T-helper 2 cell (primary cell): ENCODE measurements around the gene CAMK2D.

Source experiments
- DNase-seq, 5 experiments: peaks; one replicate each; pipeline versions ENCODE4 v3.0.0 to v3.0.0-alpha.2; 2012 to 2022

The CAMK2D gene

DNA sequence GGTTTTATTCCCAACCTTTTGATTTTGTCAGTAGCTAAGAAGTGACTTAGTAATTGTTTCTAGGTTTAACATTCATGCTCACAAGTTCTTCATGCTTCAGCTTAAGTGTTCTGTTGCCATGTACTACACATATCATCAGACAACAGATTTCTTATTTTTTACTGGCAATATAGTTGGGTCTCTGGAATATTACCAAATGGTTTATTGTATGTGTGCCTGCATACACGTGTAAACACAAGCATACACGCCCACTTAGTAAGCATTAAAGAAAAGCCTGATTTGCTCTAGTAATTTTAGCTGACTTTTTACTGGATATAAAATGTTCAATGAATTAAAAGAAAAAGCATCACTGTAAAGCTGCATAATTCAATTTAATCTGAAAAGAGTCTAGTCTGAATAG is 199.8 kb downstream of the CAMK2D start:
- no peak for DNase-seq

DNA sequence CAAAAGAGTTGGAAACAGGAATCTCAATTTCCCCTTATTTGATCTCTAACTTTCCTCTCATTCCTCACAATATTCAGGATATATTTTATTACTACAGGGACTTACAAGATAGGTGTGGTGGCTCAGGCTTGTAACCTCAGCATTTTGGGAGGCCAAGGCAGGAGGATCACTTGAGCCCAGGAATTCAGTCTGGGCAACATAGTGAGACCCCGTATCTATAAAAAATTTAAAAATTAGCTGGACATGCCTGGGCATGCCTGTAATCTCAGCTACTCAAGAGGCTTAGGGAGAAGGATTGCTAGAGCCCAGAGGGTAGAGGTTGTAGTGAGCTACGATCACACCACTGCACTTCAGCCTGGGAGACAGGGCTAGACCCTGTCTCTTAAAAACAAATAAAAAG is 200.4 kb downstream of the CAMK2D start:
- DNase-seq, result no peak

DNA sequence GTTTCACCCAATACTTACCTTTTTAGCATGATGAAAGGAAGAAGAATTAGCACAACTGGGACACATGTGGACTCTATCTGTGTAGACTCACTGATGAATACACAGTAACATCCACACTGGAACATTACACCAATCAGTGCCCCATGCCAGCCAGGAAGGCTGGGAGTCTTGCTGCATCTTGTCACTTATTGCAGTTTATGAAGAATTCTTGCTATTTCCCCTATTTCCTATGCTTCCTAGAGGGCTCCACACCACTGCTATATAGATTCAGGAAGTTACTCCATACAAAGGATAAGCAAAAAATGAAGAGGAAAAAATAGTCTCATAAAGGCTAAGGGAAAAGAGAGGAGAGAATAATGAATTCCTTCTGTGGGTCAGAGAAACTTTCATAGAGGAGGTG is 201.0 kb downstream of the CAMK2D start:
- no peak for DNase-seq

DNA sequence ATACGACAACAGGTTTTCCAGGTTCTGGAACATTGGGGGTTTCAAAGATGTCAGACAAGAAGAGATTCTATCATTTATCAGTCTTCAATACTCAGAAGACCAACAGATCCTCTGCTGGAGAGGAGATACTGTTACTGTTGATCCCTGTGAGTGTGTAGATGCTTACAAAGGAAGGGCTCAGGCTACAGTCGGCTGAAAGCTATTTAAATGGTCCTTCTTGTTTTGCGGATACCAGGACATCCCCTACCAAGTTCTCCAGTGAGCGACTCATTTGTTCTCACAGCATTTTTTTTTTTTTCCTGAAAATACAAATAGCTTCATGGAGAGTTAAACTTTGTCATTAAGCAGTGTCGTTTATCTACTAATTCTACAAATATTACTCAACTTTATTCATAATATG is 201.6 kb downstream of the CAMK2D start:
- DNase-seq, result no peak

DNA sequence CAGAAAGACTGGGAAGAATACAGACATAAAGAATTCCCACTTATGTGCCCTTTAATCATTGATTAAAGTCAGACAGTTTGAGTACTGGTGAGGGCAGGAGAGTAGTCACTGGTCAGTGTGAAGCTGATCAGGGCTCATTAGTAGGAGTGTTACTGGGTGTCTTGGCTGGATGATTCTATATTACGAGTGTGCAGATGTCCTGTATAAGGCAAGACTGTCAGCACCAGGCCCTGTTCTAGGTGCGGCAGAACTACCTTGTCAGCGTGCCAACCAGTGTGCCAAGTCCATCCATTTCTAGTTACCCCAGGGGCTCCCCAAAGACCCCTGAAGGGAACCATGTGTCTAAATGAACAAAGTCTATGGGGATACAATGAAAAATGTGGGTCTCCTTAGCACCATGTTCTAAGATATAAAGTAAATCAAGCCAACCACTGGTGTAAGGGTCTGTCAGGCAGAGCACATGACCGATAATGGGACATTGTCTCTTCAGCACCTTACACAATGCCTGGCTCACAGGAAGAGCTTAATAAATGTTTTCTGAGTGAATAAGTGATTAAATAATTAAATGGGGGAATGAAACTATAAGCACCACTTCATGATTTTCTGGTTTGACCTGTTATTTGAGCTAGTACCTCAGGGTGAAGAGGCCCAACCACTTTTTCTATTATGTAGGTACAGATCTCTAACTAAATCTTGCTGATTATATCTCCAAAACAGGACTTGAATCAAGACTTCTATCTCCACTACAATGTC is 205.0 kb downstream of the CAMK2D start:
- no peak for DNase-seq

DNA sequence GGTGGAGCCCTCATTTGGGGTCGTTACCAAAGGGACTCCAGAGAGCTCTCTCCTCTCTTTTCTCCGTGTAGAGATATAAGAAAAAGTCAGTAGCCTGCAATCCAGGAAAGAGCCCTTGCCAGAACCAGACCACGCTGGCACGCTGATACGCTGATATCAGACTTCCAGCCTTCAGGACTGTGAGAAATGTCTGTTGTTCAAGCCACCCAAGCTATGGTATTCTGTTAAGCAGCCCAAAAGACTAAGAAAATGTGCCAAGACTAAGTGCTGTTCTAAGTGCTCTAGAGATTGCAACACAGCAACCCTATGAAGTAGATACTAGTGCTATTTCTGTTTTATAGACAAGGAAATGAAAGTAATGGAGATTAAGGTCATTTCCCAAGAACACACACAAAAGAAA is 205.7 kb downstream of the CAMK2D start:
- no peak for DNase-seq

DNA sequence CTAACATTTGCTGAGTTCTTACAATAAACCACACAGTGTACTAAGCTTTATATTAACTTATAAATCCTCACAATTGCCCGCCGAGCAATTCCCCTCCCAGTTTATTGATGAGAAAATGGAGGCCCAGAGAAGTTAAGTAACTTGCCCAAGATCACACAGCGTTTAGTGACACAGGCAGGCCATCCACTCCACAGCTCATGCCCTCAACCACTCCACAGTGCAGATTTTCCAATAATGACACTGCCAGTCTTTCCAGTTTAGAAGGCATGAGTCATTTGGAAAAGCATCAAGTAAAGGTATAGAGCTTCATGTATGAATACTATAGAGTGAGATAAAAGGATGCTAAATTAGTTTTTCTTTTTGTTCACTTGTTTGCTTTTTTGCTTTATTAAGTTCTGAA is 208.5 kb downstream of the CAMK2D start:
- DNase-seq, result no peak

DNA sequence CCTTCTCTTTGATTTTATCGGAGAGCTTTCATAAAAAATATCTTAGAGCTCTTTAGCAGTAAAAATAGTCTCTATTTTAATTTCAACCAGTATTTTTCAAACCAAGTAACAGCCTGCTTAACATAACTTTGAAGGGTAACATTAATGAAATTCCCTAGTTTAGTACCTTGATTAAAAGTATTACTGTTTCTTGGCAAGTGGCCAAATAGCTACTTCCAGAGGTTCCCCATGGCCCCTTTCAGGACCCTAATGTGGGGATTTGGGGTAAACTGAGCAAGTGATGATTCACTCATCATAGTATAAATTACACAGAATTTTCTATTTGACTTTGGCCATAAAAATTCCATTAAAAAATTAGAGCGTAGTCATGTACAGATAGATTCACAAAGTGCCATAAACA is 211.0 kb downstream of the CAMK2D start:
- no peak for DNase-seq

DNA sequence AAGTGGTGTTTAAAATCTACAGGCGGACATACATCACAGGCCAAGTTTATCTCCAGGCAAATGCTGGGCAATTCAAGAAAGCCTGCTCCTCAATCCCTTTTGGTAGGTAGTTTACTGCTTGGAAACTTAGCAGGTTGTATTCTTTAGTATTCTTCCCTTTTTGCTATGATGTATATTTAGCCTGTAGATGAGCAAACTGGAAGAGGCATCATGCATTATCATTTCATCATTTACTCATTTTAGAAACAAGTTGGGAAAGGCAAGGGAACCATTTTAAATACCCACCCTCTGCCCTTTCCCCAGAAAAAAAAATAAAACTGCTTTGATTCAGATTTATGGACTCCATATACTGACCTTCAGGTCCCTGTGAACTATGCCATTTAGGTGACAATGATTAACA is 213.2 kb downstream of the CAMK2D start:
- no peak for DNase-seq

DNA sequence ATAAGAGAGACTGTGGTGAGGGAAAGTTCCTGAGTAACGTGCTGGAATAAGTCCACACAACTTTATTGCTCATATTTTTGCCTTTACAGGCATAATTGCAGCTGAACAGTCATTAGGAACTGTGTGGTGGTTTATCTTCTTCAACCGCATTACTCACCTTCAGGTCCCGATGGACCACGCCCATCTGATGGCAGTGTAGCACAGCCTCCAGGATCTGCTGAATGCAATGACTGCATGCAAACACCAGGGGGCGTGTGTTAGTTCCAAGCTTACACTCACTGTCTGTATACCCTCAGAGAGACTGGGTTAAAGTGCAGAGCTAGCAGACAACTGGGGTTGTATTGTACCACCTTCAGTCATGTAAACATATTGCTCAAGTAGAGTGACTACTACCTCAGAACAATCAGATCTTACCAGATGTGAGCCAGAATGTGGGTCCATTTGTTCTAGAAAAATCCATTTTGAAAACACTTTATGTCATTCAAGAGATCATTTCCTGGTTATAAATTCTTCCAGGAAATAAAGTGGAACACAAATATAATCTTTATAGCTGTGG is 214.0 kb downstream of the CAMK2D start:
- DNase-seq, result peak; percentile 47 to 98 (median 79)

DNA sequence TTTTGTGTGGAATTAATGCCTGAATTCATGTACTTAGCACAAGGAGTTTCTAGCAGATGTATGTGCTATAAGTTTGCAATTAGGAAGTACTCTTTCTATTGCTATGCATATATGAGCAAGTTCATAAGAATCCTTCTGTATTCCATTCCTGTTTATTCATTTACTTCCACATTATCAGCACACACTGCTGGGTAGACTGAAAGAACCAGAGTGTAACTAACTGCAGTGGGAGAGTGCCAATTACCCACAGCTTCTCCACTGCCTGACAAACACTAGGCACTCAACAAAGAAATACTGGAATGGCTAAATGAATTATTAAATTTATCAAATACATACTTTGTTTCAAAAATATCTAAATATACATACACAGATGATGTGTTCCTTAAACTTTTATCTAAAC is 219.6 kb downstream of the CAMK2D start:
- no peak for DNase-seq

DNA sequence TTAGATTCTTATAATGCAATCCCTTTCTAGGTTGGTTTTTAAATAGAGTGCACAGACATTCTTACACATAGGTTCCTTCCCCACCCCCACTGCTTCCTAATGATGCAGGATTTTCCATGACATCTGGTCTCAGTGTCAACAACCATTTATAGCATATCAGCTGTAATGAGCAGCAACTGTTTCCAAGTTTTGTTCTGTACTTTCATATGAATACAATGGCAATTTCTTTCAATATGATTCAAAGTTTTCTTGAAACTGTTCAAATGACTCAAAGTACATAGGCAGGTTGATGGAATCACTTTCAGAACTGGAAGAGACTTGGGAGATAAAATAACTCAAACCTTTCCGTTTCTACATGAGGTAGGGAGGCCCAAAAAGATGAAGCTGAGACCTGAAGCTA is 220.7 kb downstream of the CAMK2D start:
- peak in 2 of 5 experiments; percentile 22 to 42 for DNase-seq

DNA sequence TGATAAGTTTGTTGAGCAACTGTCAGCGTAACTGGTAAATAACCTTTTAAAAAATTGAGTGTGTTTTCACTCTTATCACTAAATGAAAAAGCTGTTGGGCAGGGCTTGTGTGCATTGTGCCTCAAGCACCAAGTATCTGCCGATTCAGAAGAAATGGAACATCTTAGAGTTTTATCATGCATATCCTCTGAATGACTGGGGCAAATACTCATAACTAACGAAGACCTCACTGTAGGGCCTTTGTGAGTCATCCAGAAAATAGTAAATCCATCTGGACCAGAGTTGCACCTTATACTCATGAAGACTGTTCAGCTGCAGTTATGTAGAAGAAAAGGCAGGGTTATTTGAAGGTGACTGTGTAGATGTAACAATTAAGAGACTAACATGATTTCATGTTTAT is 222.1 kb downstream of the CAMK2D start:
- DNase-seq, result peak in 1 of 5 experiments; percentile 83

DNA sequence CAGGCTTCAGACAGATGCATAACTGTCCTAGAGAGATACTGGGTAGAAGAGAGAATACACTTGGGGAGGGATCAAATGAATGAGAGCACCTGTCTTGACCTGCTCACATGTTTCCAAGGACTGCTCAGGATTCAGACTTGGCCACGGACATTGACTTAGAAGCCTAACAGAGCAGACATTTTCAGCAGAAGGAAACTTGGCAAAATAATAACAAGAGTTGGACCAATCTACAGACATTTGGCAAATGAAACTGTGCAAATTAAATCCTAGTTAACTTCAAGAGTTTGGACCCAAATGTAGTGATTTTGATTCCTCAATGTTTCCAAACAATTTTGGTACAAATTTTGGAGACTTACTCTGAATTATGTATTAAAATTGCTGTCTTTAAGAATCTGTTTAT is 223.9 kb downstream of the CAMK2D start:
- no peak for DNase-seq

DNA sequence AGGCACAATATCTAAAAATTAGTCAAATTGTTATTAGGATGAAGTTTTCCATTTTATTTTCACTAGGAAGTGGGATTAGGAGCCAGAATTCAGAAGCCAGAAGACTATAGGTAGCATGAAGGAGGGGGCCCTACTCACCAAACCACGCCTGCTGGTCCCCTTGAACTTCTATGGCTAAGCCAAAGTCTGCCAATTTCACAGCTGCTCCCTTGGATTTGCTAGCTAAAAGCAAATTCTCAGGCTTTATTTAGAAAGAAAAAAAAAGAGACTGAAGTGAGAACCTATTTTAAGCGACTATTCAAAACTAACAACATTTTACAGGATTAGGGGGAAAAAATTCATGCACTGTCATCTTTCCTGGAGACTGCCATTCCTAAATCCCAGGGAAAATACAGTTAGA is 224.3 kb downstream of the CAMK2D start:
- no peak for DNase-seq

DNA sequence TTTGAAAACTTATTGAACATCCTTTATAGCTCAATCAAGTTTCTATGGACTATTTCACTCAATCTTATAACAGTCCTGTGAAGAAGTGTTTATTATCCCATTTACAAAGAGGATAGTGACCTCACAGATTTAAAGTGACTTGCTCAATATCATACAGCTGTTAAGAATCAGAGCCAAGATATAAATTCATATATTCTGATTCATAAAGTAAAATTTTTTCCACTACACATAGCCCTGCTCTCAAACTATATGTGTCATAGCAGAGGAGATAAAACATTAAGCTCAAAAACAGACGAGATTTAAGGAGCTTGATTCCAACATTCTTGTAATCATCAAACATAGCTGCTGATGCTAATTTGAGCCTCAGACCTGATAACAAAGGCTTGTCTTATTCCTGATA is 226.8 kb downstream of the CAMK2D start:
- no peak for DNase-seq

DNA sequence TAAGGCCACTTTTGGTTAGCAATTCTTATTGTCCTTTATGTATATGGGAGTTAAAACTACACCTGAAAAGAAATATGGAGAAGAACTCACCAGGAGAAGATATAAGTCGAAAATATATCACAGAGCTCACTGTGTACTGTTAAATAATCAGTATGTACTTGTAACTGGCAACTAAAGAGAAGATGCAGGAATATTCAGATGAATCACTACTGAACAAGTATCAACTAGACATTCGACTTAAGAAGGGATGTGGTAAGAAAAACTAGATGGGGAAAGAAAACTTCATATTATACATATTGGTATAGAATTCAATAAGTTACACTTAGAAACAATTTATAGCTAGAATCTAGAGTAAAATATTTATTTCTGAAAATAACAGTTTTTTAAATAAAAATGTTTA is 230.0 kb downstream of the CAMK2D start:
- no peak for DNase-seq

DNA sequence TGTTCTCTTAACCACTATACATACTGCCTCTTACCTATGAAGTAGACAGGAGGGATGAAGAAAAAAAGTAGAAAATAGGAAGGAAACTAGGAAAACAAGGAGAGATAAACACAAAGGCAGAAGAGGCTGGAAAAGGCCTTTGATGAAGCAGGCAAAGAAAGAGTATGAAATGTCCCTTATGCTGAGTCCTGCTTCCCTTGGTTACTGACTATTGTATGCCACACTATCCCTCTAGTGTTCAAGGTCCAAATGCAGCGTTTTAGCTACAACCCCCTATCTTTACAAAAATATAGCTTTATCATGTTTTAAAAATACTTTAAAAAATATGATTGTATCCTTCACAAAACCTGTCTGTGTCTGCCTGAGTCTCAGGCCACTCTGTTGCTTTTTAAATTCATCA is 233.1 kb downstream of the CAMK2D start:
- DNase-seq, result no peak

DNA sequence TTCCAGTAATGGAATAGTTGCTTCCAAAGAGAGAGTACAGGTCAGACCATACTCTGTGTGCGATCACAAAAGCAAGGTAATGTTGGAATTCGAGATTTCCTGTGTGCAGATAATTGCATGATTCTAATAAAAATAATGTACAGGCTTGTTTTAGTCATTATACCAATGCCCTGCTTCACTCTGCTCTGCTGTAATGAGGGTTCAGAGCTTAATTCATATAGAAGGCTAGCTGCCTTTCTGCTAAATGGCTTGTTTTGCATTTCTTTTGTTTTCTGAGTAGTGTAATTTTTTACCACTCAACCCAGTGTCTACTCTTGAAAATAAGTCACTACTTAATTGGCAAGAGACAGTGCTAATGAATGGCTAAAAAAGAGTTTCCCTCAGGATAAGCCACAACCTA is 236.0 kb downstream of the CAMK2D start:
- DNase-seq, result no peak

DNA sequence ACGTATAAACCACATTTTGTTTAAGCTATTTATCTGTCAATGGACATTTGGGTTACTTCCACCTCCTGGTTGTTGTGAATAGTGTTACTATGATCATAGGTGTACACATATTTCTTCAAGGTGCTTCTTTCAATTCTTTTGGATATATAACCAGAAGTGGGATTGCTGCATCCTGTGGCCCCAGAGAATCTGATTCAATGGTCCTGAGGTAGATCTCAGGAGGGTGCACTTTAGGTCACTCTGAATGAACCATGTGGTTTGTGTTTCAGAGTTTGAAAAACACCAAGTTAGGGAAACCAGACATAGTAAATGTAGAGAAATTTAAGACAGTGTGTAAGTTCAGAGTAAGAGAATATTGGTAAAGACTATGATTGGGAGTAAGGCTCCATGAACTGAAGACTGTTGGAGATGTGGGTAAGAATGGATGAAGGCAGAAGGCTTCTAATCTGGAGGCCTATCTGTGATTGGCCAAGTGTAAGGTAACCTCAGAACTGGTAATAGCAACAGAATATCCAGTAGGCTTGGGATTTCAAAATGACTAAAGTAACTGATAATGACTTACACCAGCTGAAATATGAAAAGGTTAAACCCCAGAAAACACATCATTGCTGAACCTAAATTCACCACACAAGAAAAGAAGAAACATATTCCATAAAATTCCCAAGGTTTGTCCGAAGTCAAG is 236.9 kb downstream of the CAMK2D start:
- DNase-seq, result no peak

DNA sequence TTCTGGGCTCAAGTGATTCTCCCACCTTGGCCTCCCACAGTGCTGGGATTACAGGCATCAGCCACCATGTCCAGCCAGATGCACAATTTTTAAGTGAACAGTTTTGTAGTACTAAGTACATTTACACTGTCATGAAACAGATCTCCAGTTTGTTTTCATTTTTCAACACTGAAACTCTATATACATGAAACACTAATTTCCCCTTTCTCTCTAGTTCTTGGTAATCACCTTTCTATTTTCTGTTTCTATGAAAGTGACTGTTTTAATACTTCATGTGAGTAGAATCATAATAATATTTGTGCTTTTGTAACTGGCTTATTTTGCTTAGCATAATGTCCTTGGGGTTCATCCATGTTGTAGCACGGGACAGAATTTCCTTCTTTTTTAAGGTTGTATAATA is 237.4 kb downstream of the CAMK2D start:
- peak in 1 of 5 experiments; percentile 19 for DNase-seq

DNA sequence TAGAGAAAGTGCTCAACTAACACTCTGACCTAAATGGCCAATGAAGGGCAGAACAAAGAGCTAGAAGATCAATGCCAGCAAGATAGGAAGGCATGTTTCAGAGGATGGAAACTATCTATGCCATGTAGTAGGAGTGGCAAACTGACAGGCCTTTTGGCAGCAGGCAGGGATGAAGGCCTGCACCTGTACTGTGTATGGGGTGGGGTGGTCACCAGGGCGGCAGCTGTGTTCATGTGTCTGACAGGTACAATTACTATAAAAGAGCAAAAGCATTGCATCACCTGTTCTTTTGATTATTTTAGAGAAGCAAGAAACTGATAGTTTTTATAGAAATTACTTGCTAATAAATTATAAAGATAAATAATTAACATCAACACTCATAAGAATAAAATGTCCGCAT is 239.1 kb downstream of the CAMK2D start:
- DNase-seq, result no peak

DNA sequence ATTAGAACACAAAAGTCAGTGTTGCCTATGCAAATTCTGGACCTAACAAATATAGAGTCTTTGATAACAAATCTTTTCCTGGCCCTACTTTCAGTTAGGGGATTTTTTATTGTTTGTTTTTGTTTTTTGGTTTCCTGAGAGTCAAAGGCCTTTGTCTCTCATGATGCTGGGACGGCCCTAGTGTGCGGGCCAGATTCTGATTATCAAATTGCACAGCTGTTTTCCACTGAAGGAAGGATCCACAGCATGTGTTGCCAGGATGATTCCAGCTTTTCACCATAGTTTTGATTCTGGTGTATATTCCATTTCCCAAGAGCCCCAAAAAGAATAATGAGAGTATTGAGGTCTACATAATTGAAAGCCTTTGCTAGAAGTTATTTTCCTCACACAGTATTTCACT is 248.2 kb downstream of the CAMK2D start:
- no peak for DNase-seq

DNA sequence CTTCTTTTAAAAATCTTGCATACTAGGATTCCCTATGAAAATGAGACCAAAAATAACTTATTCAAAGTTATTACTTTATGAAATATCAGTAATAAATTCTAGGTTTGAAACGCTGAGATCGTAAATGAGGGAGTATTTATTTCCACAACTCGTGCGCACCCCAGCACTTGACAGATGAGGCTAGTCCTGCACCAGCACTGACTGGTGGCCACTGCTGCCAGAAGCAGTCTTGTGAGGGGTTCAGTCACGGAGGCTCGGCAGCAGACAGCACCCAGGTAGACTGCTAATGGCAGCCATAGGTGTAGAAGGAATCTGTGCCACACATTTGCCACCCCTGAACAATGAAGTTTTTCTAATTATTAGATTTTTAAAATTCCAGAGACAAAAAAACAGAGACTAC is 248.7 kb downstream of the CAMK2D start:
- DNase-seq, result no peak
